Activated CD4-positive, alpha-beta T cell treated with anti-CD3 and anti-CD28 coated beads, Interleukin-2, amount 10 ng/mL, durations not matched to agents 24 days and 14 days (primary cell): ENCODE results near the gene CHIC2. TPM values are rescaled to one million over a fixed set of nuclear protein-coding genes. Genes with fewer than 3 reads are reported as not detected.
"Not testable (repeated sequence)": the region's sequence is repeated elsewhere in the genome, so short reads cannot be mapped to it uniquely, and the experiment has no call there.

Source experiments
- DNase-seq: peaks from one replicate; pipeline ENCODE4 v3.0.0; 2022
- H3K27ac Mint-ChIP-seq: one replicate; pipeline ENCODE4 v1.8.0; 2022; ENCODE audit warnings: mild to moderate bottlenecking, mixed read lengths
- H3K27me3 Mint-ChIP-seq: one replicate; pipeline ENCODE4 v1.8.0; 2022; ENCODE audit warnings: mixed read lengths
- H3K36me3 Mint-ChIP-seq: one replicate; pipeline ENCODE4 v1.8.0; 2022; ENCODE audit warnings: low read depth, mild to moderate bottlenecking, mixed read lengths
- H3K4me1 Mint-ChIP-seq: one replicate; pipeline ENCODE4 v1.8.0; 2021; ENCODE audit warnings: mixed read lengths
- H3K4me3 Mint-ChIP-seq: one replicate; pipeline ENCODE4 v1.8.0; 2022; ENCODE audit warnings: mild to moderate bottlenecking, moderate library complexity, mixed read lengths
- H3K9me3 Mint-ChIP-seq: one replicate; pipeline ENCODE4 v1.8.0; 2021; ENCODE audit warnings: mixed read lengths
- intact Hi-C: fragments of 100-400 bp; cut with micrococcal nuclease; formaldehyde crosslinking; loops from one replicate; pipeline ENCODE4 v1.15.1; 2023
- total RNA-seq: library from RNA; stranded (reverse); gene quantifications from 2 replicates; pipeline ENCODE4 v1.2.3, GENCODE V29; 2022

Gene CHIC2
- total RNA-seq, 1 donor from 2014 or later: 23.8 TPM

DNA sequence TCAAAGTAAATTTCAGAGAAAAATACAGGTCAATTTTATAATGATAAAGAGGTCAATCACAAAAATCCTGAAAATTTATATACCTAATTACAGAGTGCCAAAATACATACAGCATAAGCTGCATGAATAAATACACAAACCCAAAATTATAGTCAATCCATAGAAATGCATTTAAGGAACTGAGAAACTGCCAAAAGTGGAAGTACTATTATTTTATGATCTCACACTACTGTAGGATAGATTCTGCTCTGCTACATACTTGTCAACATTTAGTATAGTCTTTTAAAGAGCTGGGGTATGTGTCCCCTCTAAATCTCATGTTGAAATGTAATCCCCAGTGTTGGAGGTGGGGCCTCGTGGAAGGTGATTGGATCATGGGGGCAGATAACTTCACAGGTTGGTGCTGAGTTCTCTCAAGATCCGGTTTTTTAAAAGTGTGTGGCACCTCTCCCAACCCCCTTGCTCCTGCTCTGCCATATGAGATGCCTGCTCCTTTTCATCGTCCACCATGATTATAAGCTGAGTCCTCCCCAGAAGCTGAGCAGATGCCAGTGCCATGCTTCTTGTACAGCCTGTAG, 31.8 kb downstream of the CHIC2 start:
- Mint-ChIP-seq H3K4me3 (no peak overlapping the region), H3K27ac (no peak overlapping the region), H3K4me1 (no peaks in the 10 kb centered on the region)

DNA sequence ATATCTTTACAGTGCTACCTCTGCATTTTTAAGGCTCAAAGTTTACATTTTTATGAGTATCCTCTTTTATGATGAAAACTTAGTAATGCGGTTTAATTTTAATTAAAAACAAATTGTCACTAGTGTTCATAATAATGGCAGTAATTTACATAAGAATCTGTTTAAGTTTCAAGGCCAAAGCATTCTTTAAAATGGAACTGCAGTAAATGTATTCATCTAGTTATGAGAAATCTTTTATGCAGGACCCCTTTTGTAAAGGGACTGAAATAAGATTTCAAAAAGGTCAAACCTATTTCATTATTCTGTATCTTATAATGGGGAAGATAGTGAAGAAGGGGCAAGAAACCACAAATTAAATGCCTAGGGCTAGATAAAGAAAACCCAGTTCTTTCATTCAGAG, 37.1 kb downstream of the CHIC2 start:
- intact Hi-C loops: no loop called here
- Mint-ChIP-seq H3K27me3 (no peaks in the 10 kb centered on the region), H3K27ac (no peak overlapping the region), H3K4me3 (no peak overlapping the region), H3K36me3 (peaks cover 6% of the 10 kb centered on the region), H3K9me3 (no peaks in the 10 kb centered on the region), H3K4me1 (no peaks in the 10 kb centered on the region)
- DNase-seq: no peak

More for the DNA sequence above, 31.8 kb downstream of the CHIC2 start:
- intact Hi-C loops: no loop called here
- DNase-seq: no peak
- Mint-ChIP-seq H3K36me3 (peaks cover 17% of the 10 kb centered on the region), H3K9me3 (no peaks in the 10 kb centered on the region), H3K27me3 (no peaks in the 10 kb centered on the region)

DNA sequence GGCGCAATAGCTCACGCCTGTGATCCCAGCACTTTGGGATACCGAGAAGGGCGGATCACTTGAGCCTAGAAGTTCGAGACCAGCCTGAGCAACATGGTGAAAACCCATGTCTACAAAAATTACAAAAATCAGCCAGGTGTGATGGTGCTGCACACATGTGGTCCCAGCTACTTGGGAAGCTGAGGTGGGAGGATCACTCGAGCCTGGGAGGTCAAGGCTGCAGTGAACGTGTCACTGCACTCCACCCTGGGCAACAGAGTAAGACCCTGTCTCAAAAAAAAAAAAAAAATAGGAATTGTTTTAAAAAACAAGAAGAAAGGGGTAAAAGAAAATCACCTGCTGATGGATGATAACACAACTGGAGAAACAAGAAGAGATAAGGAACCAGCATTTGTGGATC, 38.8 kb downstream of the CHIC2 start:
- H3K9me3 Mint-ChIP-seq: no peaks in the 10 kb centered on the region
- H3K4me3 Mint-ChIP-seq: no peak overlapping the region
- DNase-seq: no peak
- H3K36me3 Mint-ChIP-seq: peaks cover 6% of the 10 kb centered on the region
- no peaks in the 10 kb centered on the region for H3K27me3 Mint-ChIP-seq
- no peak overlapping the region for H3K27ac Mint-ChIP-seq
- intact Hi-C loops: no loop called here
- H3K4me1 Mint-ChIP-seq: no peaks in the 10 kb centered on the region

- intact Hi-C loops: not testable (repeated sequence)
Measured at GRCh38 chr4:54023019-54023418, 41.4 kb downstream of the CHIC2 start.

DNA sequence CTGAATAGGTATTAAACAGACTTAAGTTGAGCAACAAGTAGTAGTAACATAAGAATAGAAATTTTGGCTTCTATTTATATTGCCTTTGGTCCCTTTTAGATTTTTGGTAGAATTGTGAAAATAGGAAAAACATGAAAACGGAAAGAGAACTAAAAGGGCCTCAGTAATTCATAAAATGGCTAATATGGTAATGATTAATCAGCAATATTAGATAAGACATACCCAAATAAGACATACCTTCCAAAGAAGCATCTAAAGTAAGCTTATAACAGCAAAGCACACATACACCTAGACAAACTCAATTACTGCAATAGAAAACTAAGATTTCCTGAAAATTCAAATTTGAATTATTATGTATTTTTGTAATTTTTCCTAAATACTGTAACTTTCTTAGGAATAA, 46.4 kb downstream of the CHIC2 start:
- no peak for DNase-seq
- intact Hi-C loops: no loop called here
- H3K4me1 Mint-ChIP-seq: no peaks in the 10 kb centered on the region
- no peak overlapping the region for H3K4me3 Mint-ChIP-seq
- H3K36me3 Mint-ChIP-seq: peaks cover 4% of the 10 kb centered on the region
- no peaks in the 10 kb centered on the region for H3K27me3 Mint-ChIP-seq
- no peak overlapping the region for H3K27ac Mint-ChIP-seq
- H3K9me3 Mint-ChIP-seq: no peaks in the 10 kb centered on the region

More at GRCh38 chr4:54023019-54023418, 41.4 kb downstream of the CHIC2 start:
- H3K36me3 Mint-ChIP-seq, H3K4me1 Mint-ChIP-seq, H3K9me3 Mint-ChIP-seq, H3K27me3 Mint-ChIP-seq, H3K4me3 Mint-ChIP-seq, DNase-seq, H3K27ac Mint-ChIP-seq: not testable (repeated sequence)

DNA sequence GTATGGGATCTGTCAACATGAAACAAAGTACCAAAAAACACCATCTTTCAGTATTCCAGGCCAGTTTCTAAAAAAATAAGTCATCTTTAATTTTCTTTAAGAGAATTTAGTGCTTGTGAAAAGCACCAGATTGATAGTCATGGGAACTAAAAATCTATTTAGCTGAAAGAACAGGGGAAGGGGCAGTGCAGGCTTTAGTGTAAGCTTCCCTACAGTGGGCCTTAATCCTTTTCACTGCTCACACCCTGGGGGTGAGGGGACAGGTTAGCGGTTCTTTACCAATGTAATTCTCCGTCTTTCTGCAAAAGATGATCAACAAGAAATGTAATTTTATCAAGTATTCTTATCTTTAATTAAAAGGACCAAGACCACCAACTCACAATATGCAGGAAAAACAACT, 47.1 kb downstream of the CHIC2 start:
- no peak overlapping the region for H3K4me3 Mint-ChIP-seq
- DNase-seq: no peak
- no peaks in the 10 kb centered on the region for H3K9me3 Mint-ChIP-seq
- H3K36me3 Mint-ChIP-seq: peaks cover 6% of the 10 kb centered on the region
- intact Hi-C loops: no loop called here
- H3K27ac Mint-ChIP-seq: no peak overlapping the region
- H3K27me3 Mint-ChIP-seq: no peaks in the 10 kb centered on the region
- no peaks in the 10 kb centered on the region for H3K4me1 Mint-ChIP-seq

- H3K9me3 Mint-ChIP-seq: no peaks in the 10 kb centered on the region
- no peaks in the 10 kb centered on the region for H3K4me1 Mint-ChIP-seq
- H3K27me3 Mint-ChIP-seq: no peaks in the 10 kb centered on the region
- intact Hi-C loops: no loop called here
- no peak overlapping the region for H3K4me3 Mint-ChIP-seq
- DNase-seq: no peak
- H3K27ac Mint-ChIP-seq: no peak overlapping the region
- peaks cover 6% of the 10 kb centered on the region for H3K36me3 Mint-ChIP-seq
Measured at GRCh38 chr4:54016504-54016903, 47.9 kb downstream of the CHIC2 start.

GRCh38 chr4:54015423-54016030, 48.9 kb downstream of the CHIC2 start:
- no peak overlapping the region for H3K4me3 Mint-ChIP-seq
- H3K9me3 Mint-ChIP-seq: no peaks in the 10 kb centered on the region
- intact Hi-C loops: no loop called here
- peak; percentile 44 for DNase-seq
- H3K27ac Mint-ChIP-seq: no peak overlapping the region
- no peaks in the 10 kb centered on the region for H3K4me1 Mint-ChIP-seq
- no peaks in the 10 kb centered on the region for H3K27me3 Mint-ChIP-seq
- H3K36me3 Mint-ChIP-seq: peaks cover 10% of the 10 kb centered on the region

GRCh38 chr4:54014666-54015160, 49.7 kb downstream of the CHIC2 start:
- H3K9me3 Mint-ChIP-seq: no peaks in the 10 kb centered on the region
- DNase-seq: no peak
- no peaks in the 10 kb centered on the region for H3K4me1 Mint-ChIP-seq
- intact Hi-C loops: no loop called here
- H3K27ac Mint-ChIP-seq: no peak overlapping the region
- peaks cover 12% of the 10 kb centered on the region for H3K36me3 Mint-ChIP-seq
- H3K4me3 Mint-ChIP-seq: no peak overlapping the region
- H3K27me3 Mint-ChIP-seq: no peaks in the 10 kb centered on the region

GRCh38 chr4:54011201-54011600, 53.2 kb downstream of the CHIC2 start:
- Mint-ChIP-seq H3K36me3 (peaks cover 23% of the 10 kb centered on the region), H3K27ac (no peak overlapping the region), H3K27me3 (no peaks in the 10 kb centered on the region), H3K4me1 (no peaks in the 10 kb centered on the region), H3K9me3 (no peaks in the 10 kb centered on the region), H3K4me3 (no peak overlapping the region)
- intact Hi-C loops: no loop called here
- DNase-seq: no peak

DNA sequence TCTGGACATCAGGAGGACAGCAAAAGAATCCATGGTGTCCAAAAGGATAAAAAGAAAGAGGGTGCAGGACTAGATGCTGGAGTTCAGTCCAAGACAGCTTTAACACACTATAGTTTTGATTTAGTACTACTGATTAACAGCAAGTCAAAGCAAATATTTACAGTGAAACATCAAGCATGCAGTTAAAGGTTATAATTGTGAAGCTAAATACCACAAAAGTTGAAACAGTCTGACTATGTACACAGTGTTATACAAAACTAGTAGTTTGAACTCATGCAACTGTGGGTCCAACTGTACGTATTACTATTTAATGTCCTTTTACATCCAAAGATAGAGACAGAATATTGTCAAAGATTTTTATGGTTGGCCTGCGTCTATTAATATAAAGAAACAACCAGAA, 57.6 kb downstream of the CHIC2 start:
- Mint-ChIP-seq H3K27me3 (no peaks in the 10 kb centered on the region), H3K4me1 (peaks cover 3% of the 10 kb centered on the region), H3K4me3 (no peak overlapping the region), H3K36me3 (peaks cover 35% of the 10 kb centered on the region), H3K27ac (no peak overlapping the region), H3K9me3 (peaks cover 6% of the 10 kb centered on the region)
- DNase-seq: no peak
- intact Hi-C loops: no loop called here

GRCh38 chr4:54005475-54005874, 58.9 kb downstream of the CHIC2 start:
- no peak overlapping the region for H3K27ac Mint-ChIP-seq
- no peaks in the 10 kb centered on the region for H3K27me3 Mint-ChIP-seq
- peak; percentile 34 for DNase-seq
- peaks cover 35% of the 10 kb centered on the region for H3K36me3 Mint-ChIP-seq
- peaks cover 3% of the 10 kb centered on the region for H3K4me1 Mint-ChIP-seq
- intact Hi-C loops: no loop called here
- no peak overlapping the region for H3K4me3 Mint-ChIP-seq
- H3K9me3 Mint-ChIP-seq: peaks cover 6% of the 10 kb centered on the region

DNA sequence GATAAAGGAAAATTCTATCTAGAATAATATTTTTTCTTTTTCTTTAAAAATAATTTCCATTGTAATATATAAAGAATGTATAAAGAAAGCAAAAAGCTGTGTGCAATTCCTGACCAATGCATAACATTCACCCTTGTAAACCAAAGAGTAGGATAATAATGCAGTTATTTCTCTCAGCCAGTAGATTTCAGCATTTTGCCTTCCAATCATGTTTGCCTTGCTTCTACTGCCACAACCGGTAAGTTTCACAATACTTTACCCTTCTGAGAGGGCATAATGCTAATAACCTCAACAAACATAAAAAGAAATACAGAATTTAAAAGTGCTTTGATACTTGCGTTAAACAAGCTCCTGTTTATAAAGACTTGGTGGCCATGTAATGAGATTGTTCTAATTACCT, 59.9 kb downstream of the CHIC2 start:
- intact Hi-C loops: no loop called here

DNA sequence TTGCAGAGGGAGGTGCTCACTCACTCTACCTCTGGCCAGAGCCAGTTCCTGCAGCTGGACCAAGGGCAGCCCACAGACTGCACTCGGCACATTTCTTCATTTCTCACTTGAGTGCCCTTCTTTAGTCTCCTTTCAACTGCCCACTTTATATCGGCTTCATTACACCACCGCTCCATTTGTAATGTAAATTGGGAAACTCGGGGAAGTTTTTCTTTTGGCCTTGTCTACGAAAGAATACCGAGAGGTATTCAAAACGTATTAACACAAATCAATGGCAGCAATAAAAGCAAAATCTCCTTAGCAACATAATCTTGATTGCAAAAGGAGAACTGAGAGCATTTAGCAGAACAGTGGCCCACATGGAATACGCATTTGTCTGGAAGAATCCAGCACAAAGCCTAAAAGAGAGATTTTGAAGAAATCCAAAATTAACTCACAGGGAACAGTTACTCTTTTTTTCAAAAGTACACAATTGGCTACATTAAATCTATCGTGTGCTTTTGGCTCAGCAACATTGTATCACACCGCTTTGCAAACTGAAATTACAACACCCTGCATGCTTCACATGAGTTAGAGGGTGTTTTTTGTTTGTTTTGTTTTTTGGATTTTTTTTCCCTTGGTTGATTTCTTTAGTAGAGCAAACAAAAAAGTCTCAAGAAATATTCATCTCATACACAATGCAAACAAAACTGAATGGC, 62.6 kb downstream of the CHIC2 start:
- intact Hi-C loops: no loop called here
- H3K4me3 Mint-ChIP-seq: no peak overlapping the region
- no peak overlapping the region for H3K27ac Mint-ChIP-seq

More for the DNA sequence above, 59.9 kb downstream of the CHIC2 start:
- H3K9me3 Mint-ChIP-seq: peaks cover 6% of the 10 kb centered on the region
- DNase-seq: no peak
- H3K27me3 Mint-ChIP-seq: no peaks in the 10 kb centered on the region
- peaks cover 3% of the 10 kb centered on the region for H3K4me1 Mint-ChIP-seq
- no peak overlapping the region for H3K27ac Mint-ChIP-seq
- no peak overlapping the region for H3K4me3 Mint-ChIP-seq
- H3K36me3 Mint-ChIP-seq: peaks cover 33% of the 10 kb centered on the region

More for the DNA sequence above, 62.6 kb downstream of the CHIC2 start:
- DNase-seq: no peak
- Mint-ChIP-seq H3K36me3 (peaks cover 29% of the 10 kb centered on the region), H3K27me3 (no peaks in the 10 kb centered on the region), H3K4me1 (peaks cover 3% of the 10 kb centered on the region), H3K9me3 (peaks cover 6% of the 10 kb centered on the region)
